ENCODE results near the gene HOXA7.

Gene HOXA7

DNA sequence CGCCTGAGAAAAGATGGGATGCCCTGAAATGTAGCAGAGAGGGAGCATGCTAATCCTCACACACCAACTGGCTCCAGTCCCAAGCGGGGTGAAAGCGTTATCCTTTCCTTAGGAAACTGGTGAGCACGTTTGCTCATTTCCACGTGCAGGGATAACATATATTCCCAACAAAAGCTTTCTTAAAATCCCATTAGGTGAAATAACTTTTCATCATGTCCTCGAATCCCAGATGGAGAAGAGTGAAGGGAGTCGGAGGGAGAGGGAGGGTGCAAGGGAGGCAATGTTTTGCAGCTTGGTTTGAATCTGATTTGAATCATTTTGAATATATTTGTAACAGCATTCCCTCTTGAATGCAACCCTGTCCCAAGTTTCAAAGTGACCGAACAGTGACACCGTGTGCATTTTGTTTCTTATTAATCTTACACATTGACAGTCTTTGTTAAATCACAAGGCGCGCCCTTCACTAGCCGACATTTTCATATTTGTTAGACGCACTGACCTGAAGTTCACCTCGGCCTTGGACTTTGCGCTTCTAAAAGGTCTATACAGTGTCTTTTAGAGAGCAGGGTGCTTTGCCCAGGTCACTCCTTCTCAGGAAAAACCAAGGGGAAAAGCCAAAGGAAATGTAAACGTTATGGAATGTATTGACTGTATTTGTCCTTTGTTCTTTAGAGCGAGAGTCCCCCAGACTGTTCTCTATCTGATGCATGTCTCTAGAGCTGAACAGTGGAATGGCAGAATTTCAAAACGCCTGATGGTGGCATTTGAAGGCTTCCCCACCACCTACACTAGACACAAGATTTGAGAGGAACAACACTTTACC lies 22.9 kb downstream of the HOXA7 start:
- no peak for DNase-seq (ENCODE audit: low read depth)

GRCh38 chr7:27132978-27133377 lies 23.5 kb downstream of the HOXA7 start:
- no peak for DNase-seq (ENCODE audit: low read depth)

DNA sequence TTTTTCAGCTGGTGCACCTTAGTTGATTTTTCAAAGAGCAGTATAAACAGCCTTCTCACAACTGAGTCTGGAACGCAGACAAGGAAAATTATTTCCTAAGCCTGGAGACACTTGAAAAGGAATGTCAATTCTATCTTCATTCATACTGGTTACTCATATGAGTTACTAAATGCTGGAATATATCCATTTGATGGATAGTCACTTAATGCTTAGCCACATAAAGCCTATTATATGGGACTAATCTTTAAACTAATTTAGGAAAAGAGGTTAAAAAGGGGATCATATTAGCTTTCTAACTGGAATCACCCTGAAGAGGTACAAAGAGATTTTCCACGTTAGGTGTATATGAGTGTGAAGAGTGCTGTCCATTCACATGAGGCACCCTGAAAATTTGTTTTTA lies 24.3 kb downstream of the HOXA7 start:
- DNase-seq (ENCODE audit: low read depth), result no peak

DNA sequence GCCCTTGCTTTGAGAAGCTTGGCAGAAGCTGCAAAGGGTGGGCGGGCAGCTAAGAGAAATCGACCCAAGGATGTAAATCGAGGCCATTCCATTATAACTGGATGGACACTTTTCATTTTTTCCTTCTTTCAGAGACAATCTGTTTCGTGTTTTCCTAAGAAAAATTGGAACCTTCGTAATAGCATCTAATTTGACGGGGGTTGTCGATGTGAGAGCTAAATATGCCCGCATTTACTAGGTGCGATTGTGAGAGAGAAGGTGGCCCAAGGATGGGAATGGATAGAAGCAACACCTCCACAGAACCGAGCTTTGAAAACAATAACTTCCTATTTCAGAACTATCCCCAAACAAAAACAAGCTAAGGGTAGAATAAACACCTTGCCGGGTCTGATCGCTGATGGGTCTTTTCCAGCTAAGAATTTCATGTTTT lies 25.1 kb downstream of the HOXA7 start:
- no peak for DNase-seq (ENCODE audit: low read depth)

DNA sequence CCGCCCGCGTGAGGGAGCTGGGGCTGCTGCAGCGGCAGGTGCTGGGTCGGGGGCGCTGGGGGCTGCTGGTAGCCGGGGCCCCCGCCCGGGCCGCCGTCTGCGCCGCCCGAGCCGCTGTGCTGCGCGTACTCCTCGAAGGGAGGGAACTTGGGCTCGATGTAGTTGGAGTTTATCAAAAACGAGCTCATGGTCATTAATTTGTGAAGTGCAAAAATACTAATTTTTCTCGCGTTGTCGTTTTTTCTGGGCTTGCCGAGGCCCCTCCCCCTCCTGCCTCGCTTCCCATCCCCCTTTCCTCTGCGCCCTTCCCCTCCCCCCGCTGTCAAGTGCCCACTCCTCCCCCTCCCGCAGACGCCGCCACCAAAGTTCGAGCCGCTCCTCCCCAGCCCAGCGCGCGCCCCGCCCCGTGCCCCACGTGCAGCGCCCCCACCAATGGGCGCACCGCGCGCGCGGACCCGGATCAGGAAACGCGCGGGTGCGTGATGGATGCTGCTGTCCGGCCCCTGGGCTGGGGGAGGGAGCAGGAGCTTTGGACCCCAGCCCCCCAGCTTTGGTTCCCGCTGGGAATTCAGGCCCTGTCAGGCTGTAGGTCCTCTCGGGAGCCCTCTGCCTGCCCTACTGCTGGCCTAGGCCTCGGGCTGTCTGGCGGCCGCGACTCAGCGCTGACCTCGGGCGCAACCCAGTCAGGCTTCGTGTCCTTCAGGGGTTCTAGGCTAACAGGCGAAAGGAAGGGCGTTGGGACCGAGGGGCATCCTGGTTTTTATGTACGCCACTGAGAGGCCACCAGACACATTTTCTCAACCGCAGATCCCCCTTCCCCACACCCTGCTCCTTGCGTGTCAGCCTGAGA lies 25.7 kb downstream of the HOXA7 start, which contains the start of gene HOXA4:
TSS of gene HOXA4 (minus strand) at position 218 of the 850 bp plus-strand sequence. CDS start at position 194, 24 bp downstream.
- peak; percentile 61 for DNase-seq (ENCODE audit: low read depth)

DNA sequence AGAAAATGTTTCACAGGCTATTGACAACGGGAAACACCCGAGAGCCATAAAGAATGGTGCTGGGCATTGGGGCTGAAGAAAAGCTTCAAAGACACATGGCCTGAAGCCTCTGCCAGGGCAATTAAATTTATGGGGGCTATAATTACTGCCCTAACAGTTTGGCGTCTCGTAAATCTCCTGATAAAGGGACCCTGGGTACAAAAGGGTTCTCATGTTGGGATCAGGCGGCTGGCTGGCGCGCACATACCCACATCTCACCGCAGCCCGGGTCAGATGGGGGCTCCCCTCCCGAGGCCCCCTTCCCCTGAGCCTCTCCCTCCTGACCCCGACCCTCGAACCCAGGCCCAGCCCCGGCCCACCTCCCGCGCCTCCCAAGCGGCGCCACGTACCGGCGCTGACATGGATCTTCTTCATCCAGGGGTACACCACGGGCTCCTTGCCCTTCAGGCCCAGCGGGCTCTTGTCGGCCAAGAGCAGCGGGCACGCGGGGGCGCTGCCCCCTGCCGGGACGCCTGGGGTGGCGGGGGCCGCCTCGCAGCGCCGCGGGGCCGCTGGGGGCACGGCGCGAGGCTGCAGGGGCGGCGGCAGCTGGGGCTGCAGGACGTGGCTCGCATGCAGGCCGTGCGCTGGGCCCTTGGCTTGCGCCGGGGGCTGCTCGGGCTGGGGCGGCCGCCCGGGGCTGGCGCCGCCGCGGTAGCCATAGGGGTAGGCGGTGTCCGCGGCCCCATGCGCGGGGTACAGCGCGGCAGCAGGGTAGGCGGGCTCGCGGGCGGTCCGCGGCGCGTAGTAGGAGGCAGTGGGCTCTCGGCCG lies 26.5 kb downstream of the HOXA7 start:
- no peak for DNase-seq (ENCODE audit: low read depth)

DNA sequence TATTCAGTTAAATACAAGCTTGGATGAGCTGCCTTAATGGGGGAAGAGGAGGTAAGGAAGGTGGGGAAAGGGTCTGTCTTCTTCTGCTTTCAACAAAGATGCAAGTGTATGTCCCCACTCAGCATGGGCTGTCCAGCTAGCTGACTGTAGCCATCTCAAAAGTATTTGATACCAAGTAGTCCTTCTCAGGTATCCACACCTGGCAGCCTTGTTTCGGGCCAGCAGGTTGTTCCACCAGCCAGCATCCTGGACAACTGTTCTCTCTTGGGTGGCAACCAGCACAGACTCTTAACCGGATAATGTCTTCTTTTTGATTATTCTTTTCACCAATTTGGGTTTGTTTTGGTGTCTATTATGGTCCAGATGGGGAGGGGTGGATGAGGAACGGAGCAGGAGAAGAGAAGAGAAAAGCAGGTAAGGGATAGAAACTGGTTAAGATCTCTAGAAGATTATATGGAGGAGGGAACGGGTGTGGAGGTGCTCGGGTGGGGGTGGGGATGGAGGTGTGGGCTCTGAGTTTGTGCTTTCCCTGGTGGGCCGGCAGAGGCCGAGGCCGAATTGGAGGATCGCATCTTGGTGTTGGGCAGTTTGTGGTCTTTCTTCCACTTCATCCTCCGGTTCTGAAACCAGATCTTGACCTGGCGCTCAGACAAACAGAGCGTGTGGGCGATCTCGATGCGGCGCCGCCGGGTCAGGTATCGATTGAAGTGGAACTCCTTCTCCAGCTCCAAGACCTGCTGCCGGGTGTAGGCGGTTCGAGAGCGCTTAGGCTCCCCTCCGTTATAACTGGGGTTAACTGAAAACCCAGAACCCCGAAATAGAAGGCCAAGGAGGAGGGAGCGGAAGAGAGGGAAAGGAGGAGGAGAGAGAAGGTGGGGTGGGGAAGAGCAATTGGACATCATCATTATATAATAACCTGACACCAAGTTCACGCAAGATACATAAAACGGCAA lies 27.4 kb downstream of the HOXA7 start:
- DNase-seq (ENCODE audit: low read depth), result no peak

GRCh38 chr7:27128034-27128433 lies 28.4 kb downstream of the HOXA7 start:
- no peak for DNase-seq (ENCODE audit: low read depth)

GRCh38 chr7:27126596-27127327 lies 29.7 kb downstream of the HOXA7 start:
- DNase-seq (ENCODE audit: low read depth), result no peak

DNA sequence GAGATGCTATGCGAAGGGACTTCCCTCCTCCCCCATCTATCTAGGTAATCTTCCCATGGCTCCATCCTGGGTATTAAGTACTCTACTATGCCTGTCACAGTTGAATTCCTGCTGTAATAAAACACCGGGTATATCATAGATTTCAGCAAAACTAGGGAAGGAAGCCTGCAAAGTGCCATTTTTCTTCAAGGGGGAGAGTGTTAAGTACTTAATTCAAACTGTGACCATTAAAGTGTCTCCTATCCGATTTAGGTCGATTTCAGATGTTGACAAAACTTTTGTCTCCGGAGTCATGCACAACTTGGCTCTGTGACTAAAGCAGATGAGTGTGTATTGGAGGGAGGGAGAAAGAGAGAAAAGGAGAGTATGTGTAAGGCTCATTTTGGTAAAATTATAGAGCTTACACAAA lies 30.5 kb downstream of the HOXA7 start:
- no peak for DNase-seq (ENCODE audit: low read depth)

DNA sequence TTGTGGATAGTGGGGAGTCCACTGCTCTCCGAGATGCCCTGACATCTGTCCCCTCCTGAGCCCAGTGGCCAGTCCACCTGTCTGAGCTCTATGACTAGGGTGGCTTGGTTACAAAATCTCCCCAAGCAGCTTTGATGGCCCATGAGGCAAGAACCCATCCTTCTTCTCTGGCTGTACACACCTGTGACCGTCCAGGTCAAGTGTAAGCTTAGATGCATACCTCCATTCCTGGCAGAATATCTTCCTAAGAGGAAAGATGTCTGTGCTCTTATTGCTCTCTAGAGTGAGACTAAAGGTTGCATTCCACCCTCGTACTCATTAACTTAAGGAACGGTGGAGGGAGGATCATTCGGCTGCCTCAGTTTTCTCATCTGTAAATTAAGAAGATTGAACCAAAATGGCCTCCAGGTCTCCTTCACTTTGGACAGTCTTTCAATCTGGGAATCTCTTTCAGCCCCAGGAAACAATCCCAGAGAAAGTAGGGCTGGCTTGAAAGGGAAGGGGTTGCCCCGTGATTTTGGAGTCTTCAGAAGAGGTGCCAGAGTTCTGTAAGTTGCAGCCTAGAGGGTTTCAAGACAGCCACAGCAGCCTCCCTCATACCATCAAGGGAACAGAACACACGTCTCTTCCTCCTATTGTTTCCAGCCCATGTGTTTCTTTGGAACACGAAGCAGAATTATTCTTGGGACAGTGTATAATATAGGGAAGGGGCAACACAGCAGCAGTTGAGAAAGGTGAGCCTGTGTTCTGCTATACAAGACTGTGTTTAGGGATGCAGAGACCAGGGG lies 31.4 kb downstream of the HOXA7 start:
- no peak for DNase-seq (ENCODE audit: low read depth)

DNA sequence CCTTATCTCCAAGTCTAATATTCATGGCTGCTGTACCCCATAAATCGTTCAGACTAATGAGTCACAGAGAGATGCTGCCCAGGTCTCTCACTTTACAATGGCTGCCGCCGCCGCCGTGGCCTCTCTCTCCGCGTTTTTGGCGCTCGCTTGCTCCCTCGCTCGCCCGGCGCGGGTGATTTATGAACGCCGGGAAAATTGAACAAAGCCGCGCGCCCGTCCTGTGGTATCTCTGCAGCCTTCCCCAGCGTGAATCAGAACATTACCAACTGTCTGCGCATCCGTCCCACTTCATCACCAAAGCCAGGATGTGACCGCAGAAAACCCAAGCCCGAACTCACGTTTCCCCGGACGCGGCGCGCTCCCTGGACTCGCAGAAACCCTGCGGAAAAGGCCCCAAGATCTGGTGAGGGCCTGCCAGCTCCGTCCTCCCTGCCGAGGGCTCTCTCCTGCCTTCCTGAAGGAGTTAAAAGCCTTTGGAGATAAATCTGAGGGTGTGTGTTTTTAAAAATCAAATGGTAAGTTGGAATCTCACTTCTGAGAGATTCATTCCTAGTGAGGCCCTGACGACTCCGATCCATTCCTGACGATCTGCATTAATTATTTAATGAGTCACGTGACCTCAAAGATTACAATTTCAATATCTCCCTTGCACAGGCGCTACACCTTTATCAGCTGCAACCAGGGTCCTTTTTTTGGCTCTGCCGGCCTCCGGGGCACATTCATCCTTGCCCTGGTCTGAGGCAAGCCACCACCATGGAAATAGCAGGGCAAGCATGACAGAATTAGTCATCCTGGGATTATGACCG lies 32.2 kb downstream of the HOXA7 start:
- DNase-seq (ENCODE audit: low read depth), result no peak

GRCh38 chr7:27123477-27124053 lies 32.9 kb downstream of the HOXA7 start:
- no peak for DNase-seq (ENCODE audit: low read depth)

- no peak for DNase-seq (ENCODE audit: low read depth)
Observed at GRCh38 chr7:27123007-27123476, 33.4 kb downstream of the HOXA7 start.

- no peak for DNase-seq (ENCODE audit: low read depth)
Observed at GRCh38 chr7:27122077-27122910, 34.2 kb downstream of the HOXA7 start.

DNA sequence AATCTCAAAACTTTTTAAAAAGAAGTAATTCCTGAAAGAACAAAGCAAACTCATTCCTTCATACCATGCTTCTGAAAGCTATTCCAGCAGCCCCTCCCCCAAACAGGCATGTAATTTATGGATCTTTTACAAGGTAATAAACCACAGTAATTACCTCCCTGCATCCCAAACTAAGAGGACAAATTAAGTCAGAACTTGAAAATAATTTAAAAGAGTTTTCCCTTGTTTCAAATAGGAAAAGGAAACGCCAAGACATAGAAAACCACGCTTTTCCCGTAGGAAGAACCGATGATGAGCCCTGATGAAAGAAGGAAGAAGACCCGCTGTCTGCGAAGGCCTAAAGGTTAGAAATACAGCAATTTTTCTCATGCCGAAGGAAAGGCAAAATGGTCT lies 34.8 kb downstream of the HOXA7 start:
- DNase-seq (ENCODE audit: low read depth), result no peak

- no peak for DNase-seq (ENCODE audit: low read depth)
Observed at GRCh38 chr7:27119412-27119911, 37.0 kb downstream of the HOXA7 start.
